IMR-90 (cell line): ENCODE measurements around the gene ZBTB32. TPM values are rescaled to one million over a fixed set of nuclear protein-coding genes. Genes with fewer than 3 reads are reported as not detected.

ENCODE experiments used
- ATAC-seq: fragments of 200-7000 bp; cut with Tn5 transposase; 2 replicates; pipeline ENCODE4 v1.9.1; 2020; ENCODE audit warnings: low read depth, mild to moderate bottlenecking, moderate library complexity
- BruUV-seq: library from RNA; stranded (reverse); fragments of 400-500 nt; replicated peaks from 2 replicates; lab custom pipeline; 2021; lab: Mats Ljungman, UMichigan
- CTCF ChIA-PET: fragments of 300-600 bp; formaldehyde crosslinking; extraction: SDS; loops from one replicate; lab custom pipeline; 2021; ENCODE audit warnings: antibody characterized with exemption; lab: Yijun Ruan, JAX
- POLR2A ChIA-PET: fragments of 300-600 bp; sonication (Branson Sonifier 250); formaldehyde crosslinking; loops from one replicate; lab custom pipeline; 2022; ENCODE audit warnings: antibody characterized with exemption; ENCODE audit not compliant: unreplicated experiment; lab: Charles Lee
- DNase-seq: peaks from one replicate; pipeline ENCODE4 v3.0.0; 2013
- H2AFZ ChIP-seq: replicated peaks from 2 replicates; pipeline ENCODE3; 2013; ENCODE audit warnings: low read length, mild to moderate bottlenecking; ENCODE audit not compliant: poor library complexity
- H2AK5ac ChIP-seq: 2 replicates; pipeline ENCODE4 v1.6.1; 2013; ENCODE audit warnings: low read depth, low read length, inconsistent platforms
- H2AK9ac ChIP-seq: replicated peaks from 2 replicates; pipeline ENCODE3; 2013; ENCODE audit warnings: mild to moderate bottlenecking, low read depth, low read length, moderate library complexity; ENCODE audit not compliant: poor library complexity
- H2BK120ac ChIP-seq: 2 replicates; pipeline ENCODE4 v1.6.1; 2013; ENCODE audit warnings: low read depth, low read length, inconsistent platforms
- H2BK15ac ChIP-seq: 3 replicates; pipeline ENCODE4 v1.6.1; 2013; ENCODE audit warnings: low read depth, low read length, inconsistent platforms
- H2BK20ac ChIP-seq: 2 replicates; pipeline ENCODE4 v1.6.1; 2013; ENCODE audit warnings: low read depth, mild to moderate bottlenecking, inconsistent platforms, low read length, moderate library complexity
- H2BK5ac ChIP-seq: 2 replicates; pipeline ENCODE4 v1.6.1; 2013; ENCODE audit warnings: mild to moderate bottlenecking, low read depth, low read length, inconsistent platforms; ENCODE audit not compliant: poor library complexity, severe bottlenecking
- H3K14ac ChIP-seq: replicated peaks from 2 replicates; pipeline ENCODE4 v1.6.1; 2013; ENCODE audit warnings: low read depth, low read length, inconsistent platforms
- H3K18ac ChIP-seq: 2 replicates; pipeline ENCODE4 v1.6.1; 2013; ENCODE audit warnings: low read depth, low read length, control low read depth
- H3K23ac ChIP-seq: 2 replicates; pipeline ENCODE4 v1.6.1; 2013; ENCODE audit warnings: low read depth, low read length, inconsistent platforms
- H3K27ac ChIP-seq: 2 replicates; pipeline ENCODE4 v1.5.1; 2013; ENCODE audit warnings: mild to moderate bottlenecking, control low read depth, low read length; ENCODE audit not compliant: insufficient read depth
- H3K27me3 ChIP-seq: 2 replicates; pipeline ENCODE4 v1.6.1; 2013; ENCODE audit warnings: low read length; ENCODE audit not compliant: control insufficient read depth, insufficient read depth
- H3K36me3 ChIP-seq: 2 replicates; pipeline ENCODE4 v1.6.1; 2013; ENCODE audit warnings: low read length, mixed read lengths; ENCODE audit not compliant: control insufficient read depth, insufficient read depth
- H3K4ac ChIP-seq: 2 replicates; pipeline ENCODE4 v1.6.1; 2013; ENCODE audit warnings: low read depth, low read length, inconsistent platforms
- H3K4me1 ChIP-seq: 2 replicates; pipeline ENCODE4 v1.6.1; 2013; ENCODE audit warnings: low read length, mixed read lengths; ENCODE audit not compliant: control insufficient read depth, insufficient read depth
- H3K4me2 ChIP-seq: 2 replicates; pipeline ENCODE4 v1.6.1; 2013; ENCODE audit warnings: low read depth, mild to moderate bottlenecking, control low read depth, low read length, moderate library complexity
- H3K4me3 ChIP-seq: 2 replicates; pipeline ENCODE4 v1.5.1; 2013; ENCODE audit warnings: low read depth, mild to moderate bottlenecking, control low read depth, low read length, moderate library complexity; ENCODE audit not compliant: insufficient read depth
- H3K56ac ChIP-seq: 2 replicates; pipeline ENCODE4 v1.6.1; 2013; ENCODE audit warnings: low read length, inconsistent platforms; ENCODE audit not compliant: insufficient read depth; ENCODE audit errors: extremely low read depth
- H3K79me1 ChIP-seq, 2 experiments: 2 replicates each; pipeline ENCODE4 v1.6.1; 2013; ENCODE audit warnings: low read length in 2 of 2, inconsistent platforms in 1 of 2, low read depth in 1 of 2
- H3K9ac ChIP-seq: 2 replicates; pipeline ENCODE4 v1.6.1; 2013; ENCODE audit warnings: low read depth, low read length, control low read depth
- H3K9me1 ChIP-seq: 2 replicates; pipeline ENCODE4 v1.6.1; 2013; ENCODE audit warnings: low read length, inconsistent platforms; ENCODE audit not compliant: insufficient read depth
- H3K9me3 ChIP-seq: 2 replicates; pipeline ENCODE4 v1.6.1; 2013; ENCODE audit warnings: low read length; ENCODE audit not compliant: control insufficient read depth, insufficient read depth
- H4K20me1 ChIP-seq: 2 replicates; pipeline ENCODE4 v1.6.1; 2013; ENCODE audit warnings: low read length, inconsistent platforms; ENCODE audit not compliant: insufficient read depth
- H4K5ac ChIP-seq: 2 replicates; pipeline ENCODE4 v1.6.1; 2013; ENCODE audit warnings: mild to moderate bottlenecking, low read depth, low read length, control low read depth
- H4K8ac ChIP-seq, 2 experiments: 2 replicates each; pipeline ENCODE4 v1.6.1; 2013; ENCODE audit warnings: low read depth in 2 of 2, low read length in 2 of 2, control low read depth in 1 of 2, inconsistent platforms in 1 of 2
- H4K91ac ChIP-seq: 2 replicates; pipeline ENCODE4 v1.6.1; 2013; ENCODE audit warnings: low read depth, low read length, inconsistent platforms; ENCODE audit not compliant: insufficient read depth
- CEBPB ChIP-seq: IDR thresholded peaks from 2 replicates; pipeline ENCODE4 v1.6.1; 2012; ENCODE audit warnings: low read depth, low read length, improper control_type of control experiment
- RAD21 ChIP-seq: IDR thresholded peaks from 2 replicates; pipeline ENCODE4 v1.6.1; 2012; ENCODE audit warnings: low read length, improper control_type of control experiment
- RFX5 ChIP-seq: IDR thresholded peaks from 2 replicates; pipeline ENCODE4 v1.8.0; 2012; ENCODE audit warnings: low read depth, mild to moderate bottlenecking, low read length, moderate library complexity
- SMC3 ChIP-seq: fragments of 150-350 bp; IDR thresholded peaks from 2 replicates; pipeline ENCODE4 v1.6.1; 2016; ENCODE audit warnings: low read depth, mild to moderate bottlenecking, antibody characterized with exemption, low read length, moderate library complexity
- WGBS, 2 experiments: methylation state at CpG; one replicate each; pipeline versions ENCODE4 v1.1.5 to v1.1.7; 2013; ENCODE audit warnings: missing lambda C conversion rate in 2 of 2; ENCODE audit not compliant: insufficient read length in 1 of 2; ENCODE audit errors: extremely low coverage in 2 of 2; 5-methylcytosine and 5-hydroxymethylcytosine counted together
- dilution Hi-C: fragments of 300-500 bp; cut with HindIII; formaldehyde crosslinking; loops from one replicate; pipeline ENCODE4 v1.14.3; 2018; ENCODE audit warnings: low sequenced_read_pairs; ENCODE audit not compliant: unreplicated experiment
- in situ Hi-C: fragments of 300-500 bp; cut with MboI; formaldehyde crosslinking; loops from 3 replicates; pipeline ENCODE4 v1.14.3; 2019; ENCODE audit warnings: low sequenced_read_pairs, inconsistent platforms, mixed read lengths
- intact Hi-C: fragments of 100-400 bp; cut with micrococcal nuclease; formaldehyde crosslinking; loops from 2 replicates; pipeline ENCODE4 v1.10.0; 2022
- polyA plus RNA-seq, 3 experiments: library from polyadenylated mRNA; depleted of rRNA; stranded (reverse); fragments of >200 nt; gene quantifications; 2 replicates each; pipeline ENCODE4 v1.2.3, GENCODE V29; 2012; ENCODE audit warnings: low replicate concordance in 1 of 3
- total RNA-seq: library from RNA; depleted of rRNA; stranded (reverse); fragments of >200 nt; gene quantifications from 2 replicates; pipeline ENCODE4 v1.2.3, GENCODE V29; 2012
- TF ChIP-seq, protein P1 (sequence below): fragments of 150-350 bp; IDR thresholded peaks from 2 replicates; pipeline ENCODE4 v1.6.1; 2016; ENCODE audit warnings: low read depth, mild to moderate bottlenecking, low read length, moderate library complexity, borderline replicate concordance

The ZBTB32 gene
- total and polyA plus RNA-seq, 2 of the 4 experiments (the other 2 are of a cell fraction) = not detected

DNA sequence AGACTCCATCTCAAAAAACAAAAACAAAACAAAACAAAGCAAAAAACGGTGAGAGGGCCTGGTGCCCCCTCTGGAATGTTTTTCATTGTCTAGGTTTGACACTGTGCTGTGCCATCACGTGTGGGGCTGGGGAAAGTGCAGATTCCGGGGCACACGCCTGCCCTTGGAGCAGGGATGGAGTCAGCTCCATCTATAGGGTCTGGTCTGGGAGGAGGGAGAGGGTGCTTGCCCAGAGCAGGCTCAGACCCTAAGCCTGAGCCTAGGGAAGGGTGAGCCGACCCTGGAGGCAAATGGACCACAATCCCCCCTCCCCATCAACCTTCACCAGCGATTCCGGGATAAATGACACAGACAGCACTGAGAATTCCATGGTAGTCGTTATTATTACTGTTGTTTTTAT is 10.9 kb upstream of the ZBTB32 start:
- H3K79me1 ChIP-seq = no peaks in the 10 kb centered on the region
- no CpG with 5 or more reads among the region's 8 CpGs for WGBS, 2 experiments
- H3K56ac ChIP-seq = no peak overlapping the region
- ATAC-seq (no peak), DNase-seq (no peak)
- H3K18ac ChIP-seq = no peak overlapping the region
- H3K4me1 ChIP-seq = peaks cover 3% of the 10 kb centered on the region; the same call in 1 of the 2 replicates
- no peak overlapping the region for H2AK5ac ChIP-seq
- no peak overlapping the region for H3K14ac ChIP-seq
- intact Hi-C loops = loop anchor here (1.0 kb wide), 1 partner anchor 24 kb away; no protein-coding TSS in a partner anchor
- in situ Hi-C loops = no loop called here
- no peak overlapping the region for H4K91ac ChIP-seq
- H3K4me2 ChIP-seq = no peak overlapping the region
- H4K5ac ChIP-seq = no peak overlapping the region
- H3K9ac ChIP-seq = no peak overlapping the region
- TF ChIP-seq SMC3 (no peak), RFX5 (no peak), RAD21 (no peak), CEBPB (no peak)
- TF ChIP-seq, protein P1, sequence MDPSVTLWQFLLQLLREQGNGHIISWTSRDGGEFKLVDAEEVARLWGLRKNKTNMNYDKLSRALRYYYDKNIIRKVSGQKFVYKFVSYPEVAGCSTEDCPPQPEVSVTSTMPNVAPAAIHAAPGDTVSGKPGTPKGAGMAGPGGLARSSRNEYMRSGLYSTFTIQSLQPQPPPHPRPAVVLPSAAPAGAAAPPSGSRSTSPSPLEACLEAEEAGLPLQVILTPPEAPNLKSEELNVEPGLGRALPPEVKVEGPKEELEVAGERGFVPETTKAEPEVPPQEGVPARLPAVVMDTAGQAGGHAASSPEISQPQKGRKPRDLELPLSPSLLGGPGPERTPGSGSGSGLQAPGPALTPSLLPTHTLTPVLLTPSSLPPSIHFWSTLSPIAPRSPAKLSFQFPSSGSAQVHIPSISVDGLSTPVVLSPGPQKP = no peak
- H3K4me3 ChIP-seq = no peak overlapping the region
- BruUV-seq = no TSS peak
- no peak overlapping the region for H3K4ac ChIP-seq
- no peak overlapping the region for H2BK120ac ChIP-seq
- no peaks in the 10 kb centered on the region for H3K9me3 ChIP-seq
- H2BK15ac ChIP-seq = no peak overlapping the region
- no peaks in the 10 kb centered on the region for H4K20me1 ChIP-seq
- H2BK20ac ChIP-seq = no peak overlapping the region
- H2AK9ac ChIP-seq = no peak overlapping the region
- ChIA-PET POLR2A (no interaction called here), CTCF (interaction anchor here (1.1 to 1.3 kb wide), 2 partner anchors 9 to 126 kb away, joined by 3 read pairs; no protein-coding TSS in a partner anchor)
- dilution Hi-C loops = no loop called here
- no peaks in the 10 kb centered on the region for H3K36me3 ChIP-seq
- no peaks in the 10 kb centered on the region for H3K9me1 ChIP-seq
- no peak overlapping the region for H3K23ac ChIP-seq
- H4K8ac ChIP-seq = no peak overlapping the region
- no peak overlapping the region for H3K27ac ChIP-seq
- H2AFZ ChIP-seq = no peak overlapping the region
- peaks cover 2% of the 10 kb centered on the region; the same call in 1 of the 2 replicates for H3K27me3 ChIP-seq
- no peak overlapping the region for H2BK5ac ChIP-seq
